T follicular helper cell (primary cell): Measurements from ENCODE around the gene SIRT7.
"Not testable (repeated sequence)": the region's sequence is repeated elsewhere in the genome, so short reads cannot be mapped to it uniquely, and the experiment has no call there.

Experiments used
- DNase-seq: peaks from one replicate; pipeline ENCODE4 v3.0.0-alpha.2; 2020; ENCODE audit warnings: low read depth

The SIRT7 gene

GRCh38 chr17:81920612-81921536, 2.9 kb upstream of the SIRT7 start:
- DNase-seq, result no peak

- no peak for DNase-seq
These were observed 1.0 kb upstream of the SIRT7 start for GRCh38 chr17:81918832-81919545.

- DNase-seq, result not testable (repeated sequence)
These were observed 325 bp upstream of the SIRT7 start for GRCh38 chr17:81918333-81918669.

- no peak for DNase-seq
These were observed 1.6 kb downstream of the SIRT7 start for GRCh38 chr17:81916234-81917001.

- DNase-seq, result no peak
These were observed 2.6 kb downstream of the SIRT7 start for GRCh38 chr17:81915331-81915730.

- no peak for DNase-seq
These were observed 3.7 kb downstream of the SIRT7 start for GRCh38 chr17:81914103-81914850.

- no peak for DNase-seq
These were observed 4.4 kb downstream of the SIRT7 start for GRCh38 chr17:81913394-81914102.

GRCh38 chr17:81912441-81913309, 5.3 kb downstream of the SIRT7 start:
- DNase-seq, result no peak

GRCh38 chr17:81911969-81912368, 6.0 kb downstream of the SIRT7 start:
- DNase-seq, result no peak

- DNase-seq, result peak; percentile 92
These were observed 6.6 kb downstream of the SIRT7 start, which contains the start of gene PCYT2 for GRCh38 chr17:81911277-81911961. Gene PCYT2 (minus strand): TSS chr17:81911399. CDS start chr17:81911355, 44 bp downstream.

- no peak for DNase-seq
These were observed 7.1 kb downstream of the SIRT7 start for GRCh38 chr17:81910840-81911276.

- DNase-seq, result no peak
These were observed 7.8 kb downstream of the SIRT7 start for GRCh38 chr17:81909966-81910839.

GRCh38 chr17:81909231-81909630, 8.7 kb downstream of the SIRT7 start:
- no peak for DNase-seq

GRCh38 chr17:81908793-81909192, 9.2 kb downstream of the SIRT7 start:
- DNase-seq, result no peak

GRCh38 chr17:81907219-81908145, 10.5 kb downstream of the SIRT7 start:
- no peak for DNase-seq

- no peak for DNase-seq
These were observed 11.3 kb downstream of the SIRT7 start for GRCh38 chr17:81906476-81907218.
